SK-N-MC (cell line): ENCODE measurements around the gene TNN.
"Not testable (repeated sequence)": the region's sequence is repeated elsewhere in the genome, so short reads cannot be mapped to it uniquely, and the experiment has no call there.

Experiments used
- DNase-seq: peaks from one replicate; pipeline ENCODE4 v3.0.0-alpha.2; 2011; ENCODE audit warnings: low read depth, low spot score
- H3K27ac ChIP-seq: fragments of 200-600 bp; sonication (generic); 2 replicates; pipeline ENCODE4 v1.5.1; 2016; ENCODE audit warnings: mixed run types
- H3K36me3 ChIP-seq: fragments of 200-600 bp; sonication (generic); 2 replicates; pipeline ENCODE4 v1.6.1; 2017; ENCODE audit warnings: antibody characterized with exemption, low read length, mixed read lengths; ENCODE audit not compliant: insufficient read depth
- H3K4me3 ChIP-seq: fragments of 200-600 bp; sonication (generic); 2 replicates; pipeline ENCODE4 v1.5.1; 2016
- H3K9ac ChIP-seq: fragments of 200-600 bp; sonication (generic); 2 replicates; pipeline ENCODE4 v1.8.0; 2017; ENCODE audit warnings: mixed run types, mixed read lengths; ENCODE audit not compliant: insufficient read length
- H3K9me3 ChIP-seq: fragments of 200-600 bp; sonication (generic); 2 replicates; pipeline ENCODE4 v1.6.1; 2017; ENCODE audit warnings: low read depth, mild to moderate bottlenecking, antibody characterized with exemption, low read length, moderate library complexity, mixed read lengths
- EZH2 ChIP-seq: fragments of 200-600 bp; sonication (generic); IDR thresholded peaks from one replicate; pipeline ENCODE4 v1.6.1; 2017; ENCODE audit warnings: antibody characterized with exemption
- FOXP2 ChIP-seq: optimal IDR thresholded peaks from 2 replicates; pipeline ENCODE3; 2011; ENCODE audit warnings: mild to moderate bottlenecking, moderate library complexity; ENCODE audit not compliant: insufficient read depth; ENCODE audit errors: extremely low read length, control extremely low read depth
- POLR2AphosphoS5 ChIP-seq: IDR thresholded peaks from 2 replicates; pipeline ENCODE4 v1.6.1; 2012; ENCODE audit warnings: mild to moderate bottlenecking, low read depth, low read length, borderline replicate concordance

TNN gene

GRCh38 chr1:175090780-175091179 lies 23.1 kb downstream of the TNN start:
- H3K9me3 ChIP-seq, result no peaks in the 10 kb centered on the region
- no peak for TF ChIP-seq FOXP2
- no peak for TF ChIP-seq POLR2AphosphoS5
- no peak overlapping the region for H3K4me3 ChIP-seq
- H3K9ac ChIP-seq, result no peak overlapping the region
- no peaks in the 10 kb centered on the region for H3K36me3 ChIP-seq
- no peak overlapping the region for H3K27ac ChIP-seq
- DNase-seq, result no peak

- no peak for DNase-seq
- no peaks in the 10 kb centered on the region for H3K36me3 ChIP-seq
- TF ChIP-seq FOXP2, result no peak
- TF ChIP-seq EZH2, result no peak
- no peak for TF ChIP-seq POLR2AphosphoS5
- H3K4me3 ChIP-seq, result no peak overlapping the region
- H3K9me3 ChIP-seq, result no peaks in the 10 kb centered on the region
- no peak overlapping the region for H3K9ac ChIP-seq
- no peak overlapping the region for H3K27ac ChIP-seq
These were observed 27.0 kb downstream of the TNN start for GRCh38 chr1:175094626-175095025.

- Histone ChIP-seq H3K4me3 (no peak overlapping the region), H3K9ac (no peak overlapping the region), H3K27ac (no peak overlapping the region), H3K9me3 (no peaks in the 10 kb centered on the region), H3K36me3 (no peaks in the 10 kb centered on the region)
- TF ChIP-seq EZH2, result no peak
- no peak for TF ChIP-seq POLR2AphosphoS5
- DNase-seq, result no peak
These were observed 27.4 kb downstream of the TNN start for GRCh38 chr1:175095069-175095468.

- no peak for DNase-seq
- Histone ChIP-seq H3K9ac (no peak overlapping the region), H3K9me3 (no peaks in the 10 kb centered on the region), H3K4me3 (no peak overlapping the region), H3K27ac (no peak overlapping the region), H3K36me3 (no peaks in the 10 kb centered on the region)
- no peak for TF ChIP-seq FOXP2
- TF ChIP-seq POLR2AphosphoS5, result no peak
- no peak for TF ChIP-seq EZH2
These were observed 28.5 kb downstream of the TNN start for GRCh38 chr1:175095978-175096607.

- Histone ChIP-seq H3K27ac (no peak overlapping the region), H3K9me3 (no peaks in the 10 kb centered on the region), H3K4me3 (no peak overlapping the region), H3K9ac (no peak overlapping the region), H3K36me3 (no peaks in the 10 kb centered on the region)
- DNase-seq, result no peak
- TF ChIP-seq FOXP2 (no peak), EZH2 (no peak), POLR2AphosphoS5 (no peak)
These were observed 29.7 kb downstream of the TNN start for GRCh38 chr1:175097361-175097760.

- H3K9ac ChIP-seq, result no peak overlapping the region
- H3K27ac ChIP-seq, result no peak overlapping the region
- no peaks in the 10 kb centered on the region for H3K36me3 ChIP-seq
- TF ChIP-seq POLR2AphosphoS5 (no peak), FOXP2 (no peak), EZH2 (no peak)
- DNase-seq, result no peak
- H3K4me3 ChIP-seq, result no peak overlapping the region
- no peaks in the 10 kb centered on the region for H3K9me3 ChIP-seq
These were observed 32.3 kb downstream of the TNN start for GRCh38 chr1:175099916-175100315.

GRCh38 chr1:175102166-175102565 lies 34.5 kb downstream of the TNN start:
- H3K9ac ChIP-seq, H3K27ac ChIP-seq, H3K36me3 ChIP-seq, DNase-seq, H3K4me3 ChIP-seq, H3K9me3 ChIP-seq: not testable (repeated sequence)

- not testable (repeated sequence) for DNase-seq, H3K4me3 ChIP-seq, H3K27ac ChIP-seq, H3K36me3 ChIP-seq, H3K9ac ChIP-seq, H3K9me3 ChIP-seq
These were observed 38.9 kb downstream of the TNN start for GRCh38 chr1:175106536-175106935.

- not testable (repeated sequence) for DNase-seq, H3K9me3 ChIP-seq, H3K27ac ChIP-seq, H3K9ac ChIP-seq, H3K36me3 ChIP-seq, H3K4me3 ChIP-seq
These were observed 40.7 kb downstream of the TNN start for GRCh38 chr1:175108331-175108820.
